GM08714 (cell line): Measurements from ENCODE around the gene CMTM1.
"Not testable (repeated sequence)": the region's sequence is repeated elsewhere in the genome, so short reads cannot be mapped to it uniquely, and the experiment has no call there.

Experiments
- H3K4me3 ChIP-seq: fragments of 200-500 bp; sonication (Bioruptor generic); 2 replicates; pipeline ENCODE4 v1.5.1; 2014; ENCODE audit warnings: mild to moderate bottlenecking, low read length, inconsistent platforms
- ZNF274 ChIP-seq: IDR thresholded peaks from 2 replicates; pipeline ENCODE4 v1.6.1; 2012; ENCODE audit warnings: mild to moderate bottlenecking, low read depth, low read length

The CMTM1 gene

GRCh38 chr16:66587881-66588600, 21.8 kb downstream of the CMTM1 start:
- no peak overlapping the region for H3K4me3 ChIP-seq
- no peak for TF ChIP-seq ZNF274

GRCh38 chr16:66588981-66589713, 22.9 kb downstream of the CMTM1 start:
- no peak for TF ChIP-seq ZNF274
- H3K4me3 ChIP-seq = no peak overlapping the region

- TF ChIP-seq ZNF274 = no peak
- peak overlapping the region; percentile 19; the same call in 1 of the 2 replicates for H3K4me3 ChIP-seq
These were observed 24.1 kb downstream of the CMTM1 start for GRCh38 chr16:66590322-66590721.

- no peak overlapping the region for H3K4me3 ChIP-seq
- TF ChIP-seq ZNF274 = no peak
These were observed 24.8 kb downstream of the CMTM1 start for GRCh38 chr16:66591018-66591417.

- no peak overlapping the region for H3K4me3 ChIP-seq
- TF ChIP-seq ZNF274 = no peak
These were observed 26.0 kb downstream of the CMTM1 start for GRCh38 chr16:66592241-66592640.

- H3K4me3 ChIP-seq = no peak overlapping the region
- no peak for TF ChIP-seq ZNF274
These were observed 26.6 kb downstream of the CMTM1 start for GRCh38 chr16:66592814-66593213.

- H3K4me3 ChIP-seq = no peak overlapping the region
- TF ChIP-seq ZNF274 = no peak
These were observed 28.5 kb downstream of the CMTM1 start for GRCh38 chr16:66594739-66595138.

- not testable (repeated sequence) for H3K4me3 ChIP-seq
These were observed 30.3 kb downstream of the CMTM1 start for GRCh38 chr16:66596559-66596958.

- no peak for TF ChIP-seq ZNF274
- H3K4me3 ChIP-seq = no peak overlapping the region
These were observed 31.0 kb downstream of the CMTM1 start for GRCh38 chr16:66596986-66597848.

GRCh38 chr16:66598111-66598510, 31.9 kb downstream of the CMTM1 start:
- H3K4me3 ChIP-seq = no peak overlapping the region
- no peak for TF ChIP-seq ZNF274

- TF ChIP-seq ZNF274 = no peak
- no peak overlapping the region for H3K4me3 ChIP-seq
These were observed 33.5 kb downstream of the CMTM1 start for GRCh38 chr16:66599726-66600125.

- no peak overlapping the region for H3K4me3 ChIP-seq
- TF ChIP-seq ZNF274 = no peak
These were observed 34.2 kb downstream of the CMTM1 start for GRCh38 chr16:66600477-66600876.

GRCh38 chr16:66601471-66601870, 35.2 kb downstream of the CMTM1 start:
- no peak for TF ChIP-seq ZNF274
- no peak overlapping the region for H3K4me3 ChIP-seq

GRCh38 chr16:66603537-66604375, 37.5 kb downstream of the CMTM1 start:
- no peak for TF ChIP-seq ZNF274

More at GRCh38 chr16:66603537-66604375, 37.5 kb downstream of the CMTM1 start:
- peak overlapping the region; percentile 52; the same call in 1 of the 2 replicates for H3K4me3 ChIP-seq
